Measurements from ENCODE around the gene ZNF205.

The ZNF205 gene

GRCh38 chr16:3085868-3086595, 26.4 kb upstream of the ZNF205 start:
- DNase-seq = no peak

GRCh38 chr16:3086596-3087242, 25.7 kb upstream of the ZNF205 start:
- DNase-seq = no peak

- DNase-seq = no peak
These were observed 24.8 kb upstream of the ZNF205 start for GRCh38 chr16:3087243-3088235.

GRCh38 chr16:3088450-3088849, 23.9 kb upstream of the ZNF205 start:
- no peak for DNase-seq

- DNase-seq = no peak
These were observed 23.3 kb upstream of the ZNF205 start for GRCh38 chr16:3088925-3089716.

GRCh38 chr16:3089717-3090592, 22.4 kb upstream of the ZNF205 start:
- no peak for DNase-seq

GRCh38 chr16:3091551-3091950, 20.8 kb upstream of the ZNF205 start:
- DNase-seq = no peak

GRCh38 chr16:3092501-3092941, 19.9 kb upstream of the ZNF205 start:
- no peak for DNase-seq

GRCh38 chr16:3094289-3095027, 17.9 kb upstream of the ZNF205 start:
- DNase-seq = peak; percentile 46

- peak; percentile 48 for DNase-seq
These were observed 16.5 kb upstream of the ZNF205 start for GRCh38 chr16:3095869-3096268.

- no peak for DNase-seq
These were observed 16.0 kb upstream of the ZNF205 start for GRCh38 chr16:3096362-3096761.

GRCh38 chr16:3097266-3097665, 15.1 kb upstream of the ZNF205 start:
- DNase-seq = no peak

- DNase-seq = no peak
These were observed 13.7 kb upstream of the ZNF205 start, which contains the start of gene ZSCAN10 for GRCh38 chr16:3098459-3099394. TSS of gene ZSCAN10 (minus strand) at chr16:3099294. CDS start at chr16:3092937, 6,357 bp downstream.

- no peak for DNase-seq
These were observed 13.0 kb upstream of the ZNF205 start for GRCh38 chr16:3099395-3099731.

- peak; percentile 78 for DNase-seq
These were observed 12.5 kb upstream of the ZNF205 start for GRCh38 chr16:3099732-3100499.

- DNase-seq = peak; percentile 38
These were observed 11.2 kb upstream of the ZNF205 start for GRCh38 chr16:3101018-3101840.

GRCh38 chr16:3101841-3102470, 10.4 kb upstream of the ZNF205 start:
- no peak for DNase-seq
